NCI-H510A treated with DMSO at 0.1 percent for 48 hours (cell line): Measurements from ENCODE around the gene DBN1.

Experiments used
- DNase-seq: peaks from one replicate; lab custom pipeline; 2025; lab: John Stamatoyannopoulos, UW

Gene DBN1

DNA sequence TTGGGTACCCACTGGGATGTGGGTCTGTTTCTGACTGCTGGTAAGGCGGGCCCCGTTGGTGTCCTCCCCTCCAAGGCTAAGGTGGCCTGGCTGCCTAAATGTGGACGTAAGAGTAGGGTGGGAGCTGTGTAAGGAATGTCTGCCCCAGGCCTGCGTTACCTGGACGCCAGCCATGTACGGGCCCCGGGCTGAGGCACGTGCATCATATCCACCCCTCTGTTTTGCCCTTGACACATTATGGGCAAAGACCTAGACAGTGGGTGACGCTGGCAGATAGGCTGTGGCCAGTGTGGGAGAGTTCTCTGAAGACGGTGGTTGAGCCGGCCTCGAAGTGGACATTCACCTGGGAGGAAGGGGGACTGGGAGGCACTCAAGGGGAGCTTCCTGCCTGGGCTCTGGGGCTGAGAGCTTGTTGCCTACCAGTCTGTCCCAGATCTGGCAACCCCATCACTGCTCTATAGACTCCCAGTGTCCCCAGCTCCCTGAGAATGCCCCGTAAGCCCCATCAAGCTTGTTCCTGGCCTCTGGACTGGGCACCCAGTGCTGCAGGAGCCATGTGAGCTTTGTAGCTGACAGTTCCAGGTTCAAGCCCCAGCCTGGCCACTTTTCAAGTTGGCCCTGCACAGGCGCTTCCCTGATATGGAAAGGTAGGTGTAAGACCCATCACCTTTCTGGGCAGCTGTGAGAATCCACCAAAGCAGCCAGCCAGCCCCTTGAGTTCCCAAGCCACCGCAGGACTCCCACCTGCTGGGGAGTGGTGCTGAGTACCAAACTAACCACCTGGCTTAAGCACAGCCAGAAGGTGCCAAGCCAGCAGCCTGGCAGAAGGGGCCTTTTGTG lies 30.1 kb downstream of the DBN1 start:
- DNase-seq = no peak

- DNase-seq = no peak
Observed at GRCh38 chr5:177442066-177442826, 31.2 kb downstream of the DBN1 start.

DNA sequence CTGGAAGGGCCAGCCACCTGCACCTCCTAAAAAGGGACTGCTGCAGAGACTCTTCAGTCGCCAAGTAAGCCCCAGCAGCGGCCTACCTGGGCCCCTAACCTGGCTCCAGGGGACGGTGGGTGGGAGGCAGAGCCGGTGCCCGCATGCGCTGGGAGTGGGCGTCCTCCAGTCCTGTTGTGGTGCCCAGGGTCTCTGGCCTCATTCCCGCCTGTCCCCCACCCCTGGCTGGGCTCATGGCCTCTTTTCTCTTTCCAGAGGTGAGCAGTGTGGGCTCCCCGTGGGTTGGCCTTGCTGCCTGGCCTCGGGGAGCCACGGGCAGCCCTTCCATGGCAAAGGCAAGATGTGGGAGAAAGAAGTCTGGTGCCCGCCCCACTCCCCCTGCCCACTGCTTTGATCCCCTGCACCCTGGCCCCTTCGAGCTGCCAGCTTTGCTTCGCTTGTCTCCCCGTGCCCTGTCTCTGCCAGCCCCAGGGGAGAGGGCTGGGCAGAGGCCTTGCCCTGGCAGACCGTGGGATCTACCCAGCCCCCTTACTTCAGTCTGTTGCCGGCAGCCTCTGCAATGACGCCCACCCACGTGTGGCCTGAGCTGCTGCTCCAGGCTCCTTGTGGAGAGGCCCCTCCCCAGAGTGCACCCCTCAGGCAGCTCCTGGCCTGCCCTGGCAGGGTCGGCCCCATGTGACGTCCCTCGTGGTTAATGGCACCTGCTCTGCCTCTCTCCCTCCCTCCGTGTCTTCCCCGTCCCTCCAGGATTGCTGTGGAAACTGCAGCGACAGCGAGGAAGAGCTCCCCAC lies 32.2 kb downstream of the DBN1 start:
- DNase-seq = no peak

DNA sequence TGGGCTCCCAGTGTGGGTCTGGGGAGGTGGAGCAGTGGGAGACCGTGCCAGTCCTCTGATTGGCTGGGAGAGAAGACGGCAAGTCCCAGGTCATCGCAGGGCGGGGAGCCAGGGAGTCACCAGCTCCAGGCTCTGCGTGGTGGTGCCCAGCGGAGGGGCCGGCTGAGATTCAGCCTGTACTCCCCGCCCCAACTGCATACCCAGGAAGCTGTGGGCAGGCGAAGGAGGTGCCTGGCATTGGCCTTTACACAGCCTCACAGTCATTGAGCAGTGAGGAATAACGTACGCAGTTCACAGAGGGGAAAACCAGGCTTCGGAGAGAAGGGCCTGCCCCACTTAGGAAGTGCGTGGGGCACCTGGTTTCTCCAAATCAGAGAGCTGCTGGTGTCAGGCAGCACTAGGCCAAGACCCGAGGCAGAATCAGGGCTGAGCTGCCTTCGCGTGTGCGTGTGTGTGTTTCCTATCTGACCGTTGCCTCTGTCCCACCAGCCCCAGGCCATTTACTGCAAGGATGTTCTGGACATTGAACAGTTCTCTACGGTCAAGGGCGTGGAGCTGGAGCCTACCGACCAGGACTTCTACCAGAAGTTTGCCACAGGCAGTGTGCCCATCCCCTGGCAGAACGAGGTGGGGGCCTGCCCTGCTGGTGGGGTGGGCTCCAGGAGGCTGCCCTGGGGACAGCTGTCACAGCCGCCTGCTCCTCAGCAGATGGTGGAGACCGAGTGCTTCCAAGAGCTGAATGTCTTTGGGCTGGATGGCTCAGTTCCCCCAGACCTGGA lies 33.0 kb downstream of the DBN1 start:
- no peak for DNase-seq

GRCh38 chr5:177439518-177440053 lies 33.8 kb downstream of the DBN1 start:
- DNase-seq = no peak

DNA sequence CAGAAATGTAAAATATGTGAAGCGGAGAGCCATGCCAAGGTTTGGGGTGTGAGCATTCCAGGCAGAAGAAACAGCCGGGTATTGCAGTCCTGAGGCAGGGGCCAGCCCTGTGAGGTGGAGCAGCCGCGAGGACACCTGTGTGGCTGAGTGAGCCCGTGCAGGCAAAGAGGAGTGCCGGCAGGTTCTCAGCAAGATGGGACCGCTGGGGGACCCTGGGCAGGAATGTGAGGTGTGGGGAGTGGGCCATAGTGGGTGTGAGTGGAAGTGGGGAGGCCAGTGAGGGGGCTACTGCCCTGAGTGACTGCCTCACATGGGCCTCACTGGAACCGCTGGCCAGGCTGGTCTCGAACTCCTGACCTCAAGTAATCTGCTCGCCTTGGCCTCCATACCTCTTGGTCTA lies 35.0 kb downstream of the DBN1 start:
- DNase-seq = no peak

DNA sequence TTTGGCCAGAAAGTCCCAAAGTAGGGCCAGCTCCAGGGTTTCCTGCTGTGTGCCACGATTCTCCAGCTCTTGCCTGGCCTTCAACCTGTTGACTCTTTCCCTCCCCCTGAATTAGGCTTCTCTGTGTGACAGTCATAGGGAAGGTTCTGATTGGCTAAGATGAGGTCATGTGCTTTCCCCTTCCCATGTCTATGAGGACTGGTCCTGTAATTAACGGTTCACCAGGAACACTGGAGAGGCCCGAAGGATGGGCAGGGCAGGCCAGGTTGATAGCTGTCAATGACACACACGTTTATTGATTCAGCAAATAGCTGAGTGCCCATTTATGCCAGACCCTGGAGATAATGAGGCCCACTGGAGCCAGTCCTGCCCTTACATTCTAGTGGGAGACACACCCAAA lies 35.8 kb downstream of the DBN1 start:
- no peak for DNase-seq

DNA sequence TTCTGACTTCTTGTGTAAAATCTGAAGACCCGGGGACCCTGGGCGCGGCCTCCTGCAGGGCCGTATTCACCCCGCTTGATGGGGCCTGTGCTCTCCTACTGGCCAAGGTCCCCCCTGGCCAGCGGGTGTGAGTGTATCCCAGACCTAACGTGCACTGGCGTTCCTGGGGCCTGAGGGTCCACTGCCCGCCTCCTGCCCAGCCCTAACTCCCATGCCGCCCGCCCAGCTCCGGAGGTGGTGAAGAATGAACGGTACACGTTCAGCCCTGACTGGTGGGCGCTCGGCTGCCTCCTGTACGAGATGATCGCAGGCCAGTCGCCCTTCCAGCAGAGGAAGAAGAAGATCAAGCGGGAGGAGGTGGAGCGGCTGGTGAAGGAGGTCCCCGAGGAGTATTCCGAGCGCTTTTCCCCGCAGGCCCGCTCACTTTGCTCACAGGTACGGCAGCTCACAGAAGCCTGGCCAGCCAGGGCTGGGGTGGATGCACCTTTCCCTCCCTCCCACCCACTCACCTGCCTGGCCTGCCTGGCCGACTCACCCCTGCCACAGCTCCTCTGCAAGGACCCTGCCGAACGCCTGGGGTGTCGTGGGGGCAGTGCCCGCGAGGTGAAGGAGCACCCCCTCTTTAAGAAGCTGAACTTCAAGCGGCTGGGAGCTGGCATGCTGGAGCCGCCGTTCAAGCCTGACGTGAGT lies 37.4 kb downstream of the DBN1 start:
- no peak for DNase-seq

DNA sequence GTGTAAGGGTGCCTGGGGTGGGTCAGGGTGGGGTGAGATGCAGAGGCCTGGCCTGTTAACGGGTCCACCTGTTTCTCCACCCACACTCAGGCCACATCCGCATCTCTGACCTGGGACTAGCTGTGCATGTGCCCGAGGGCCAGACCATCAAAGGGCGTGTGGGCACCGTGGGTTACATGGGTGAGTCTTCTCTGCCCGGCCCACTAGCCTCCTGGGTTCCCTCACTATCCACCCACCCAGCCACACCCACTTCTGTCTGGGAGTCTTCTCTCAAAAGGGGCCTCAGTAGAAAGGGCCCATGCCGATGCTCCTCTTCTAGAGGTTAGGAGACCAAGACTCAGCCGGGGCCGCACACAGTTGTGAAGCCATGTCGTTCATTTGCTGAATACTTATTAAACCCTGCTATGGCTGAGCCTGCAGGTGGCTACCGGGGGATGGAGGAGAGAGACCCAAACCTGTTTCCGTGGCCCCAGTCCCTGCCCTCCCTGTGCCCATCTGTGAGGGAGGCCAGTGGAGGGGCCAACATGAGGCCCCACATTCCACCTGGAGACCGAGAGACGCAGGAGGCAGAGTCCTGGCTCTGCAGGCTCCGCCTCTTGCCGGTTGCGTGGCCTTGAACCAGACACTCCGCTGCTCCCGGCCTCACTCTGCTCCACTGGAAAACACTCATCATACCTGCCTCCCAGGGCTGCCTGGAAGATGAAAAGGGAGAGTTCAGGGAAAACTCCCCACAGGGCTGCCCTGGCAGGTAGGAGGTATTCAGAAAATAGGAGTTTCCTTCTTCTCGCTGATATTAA lies 38.3 kb downstream of the DBN1 start:
- no peak for DNase-seq

- DNase-seq = no peak
Observed at GRCh38 chr5:177434437-177434836, 39.0 kb downstream of the DBN1 start.

DNA sequence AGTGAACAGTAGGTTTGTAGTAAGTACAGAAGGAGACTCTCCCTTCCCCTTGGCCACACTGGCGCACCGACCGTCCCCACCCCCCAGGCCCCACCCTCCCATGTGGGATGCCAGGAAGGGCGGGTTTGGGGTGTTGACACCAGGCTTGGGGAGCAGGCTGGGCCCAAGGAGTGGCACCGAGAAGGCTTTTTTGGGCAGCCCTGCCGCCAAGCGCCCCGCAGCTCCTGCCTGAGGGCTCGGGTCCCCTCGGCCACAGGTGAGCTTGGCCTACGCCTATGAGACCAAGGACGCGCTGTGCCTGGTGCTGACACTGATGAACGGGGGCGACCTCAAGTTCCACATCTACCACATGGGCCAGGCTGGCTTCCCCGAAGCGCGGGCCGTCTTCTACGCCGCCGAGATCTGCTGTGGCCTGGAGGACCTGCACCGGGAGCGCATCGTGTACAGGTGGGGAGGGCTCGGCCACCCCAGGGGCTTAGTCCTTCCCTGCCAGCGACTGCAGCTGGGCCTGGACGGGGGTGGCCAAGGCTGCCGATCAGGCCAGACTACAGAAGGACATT lies 39.7 kb downstream of the DBN1 start:
- no peak for DNase-seq

- no peak for DNase-seq
Observed at GRCh38 chr5:177432839-177433657, 40.4 kb downstream of the DBN1 start.

- DNase-seq = no peak
Observed at GRCh38 chr5:177432143-177432838, 41.1 kb downstream of the DBN1 start.

- DNase-seq = no peak
Observed at GRCh38 chr5:177431317-177432142, 41.9 kb downstream of the DBN1 start.

DNA sequence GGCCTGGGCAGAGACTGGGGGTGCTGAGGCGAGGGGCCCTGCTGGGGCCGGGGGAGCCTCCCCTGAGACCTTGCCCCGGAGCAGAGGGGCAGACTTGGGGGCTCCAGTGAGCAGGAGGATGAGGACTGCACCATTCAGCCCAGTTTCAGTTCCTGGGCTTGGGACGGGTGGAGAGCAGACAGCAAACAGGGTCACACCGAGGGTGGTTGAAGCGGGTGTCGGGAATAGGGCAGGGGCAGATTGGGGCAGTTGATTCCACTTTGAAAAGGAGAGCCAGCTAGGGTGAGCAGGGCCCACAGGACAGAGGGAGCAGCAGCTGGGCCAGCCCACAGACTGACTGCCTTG lies 42.5 kb downstream of the DBN1 start:
- no peak for DNase-seq

- no peak for DNase-seq
Observed at GRCh38 chr5:177430140-177430951, 43.1 kb downstream of the DBN1 start.
